Nephron progenitor cell (in vitro differentiated cells): Measurements from ENCODE around the gene WRNIP1.

Experiments used
- DNase-seq: peaks from one replicate; pipeline ENCODE4 v3.0.0; 2021
- H3K27ac Mint-ChIP-seq: 2 replicates; pipeline ENCODE4 v1.8.0; 2021; ENCODE audit warnings: mild to moderate bottlenecking, moderate library complexity, mixed read lengths
- H3K27me3 Mint-ChIP-seq: 2 replicates; pipeline ENCODE4 v1.8.0; 2021; ENCODE audit warnings: mild to moderate bottlenecking, low read depth, mixed read lengths; ENCODE audit not compliant: poor library complexity
- H3K36me3 Mint-ChIP-seq: 2 replicates; pipeline ENCODE4 v1.8.0; 2021; ENCODE audit warnings: low read depth, mixed read lengths
- H3K4me1 Mint-ChIP-seq: 2 replicates; pipeline ENCODE4 v1.8.0; 2021; ENCODE audit warnings: mixed read lengths
- H3K4me3 Mint-ChIP-seq: 2 replicates; pipeline ENCODE4 v1.8.0; 2021; ENCODE audit warnings: mild to moderate bottlenecking, moderate library complexity, mixed read lengths
- H3K9me3 Mint-ChIP-seq: 2 replicates; pipeline ENCODE4 v1.8.0; 2021; ENCODE audit warnings: mild to moderate bottlenecking, moderate library complexity, mixed read lengths
- CTCF ChIP-seq: fragments of 200-600 bp; sonication (generic); IDR thresholded peaks from 2 replicates; pipeline ENCODE4 v1.5.0; 2021; ENCODE audit warnings: antibody characterized with exemption

WRNIP1 gene

GRCh38 chr6:2792330-2793110 lies 27.3 kb downstream of the WRNIP1 start:
- TF ChIP-seq CTCF: no peak
- Mint-ChIP-seq H3K27me3 (no peaks in the 10 kb centered on the region), H3K4me3 (no peak overlapping the region), H3K9me3 (no peaks in the 10 kb centered on the region), H3K27ac (peak overlapping the region; percentile 70), H3K4me1 (peaks cover 47% of the 10 kb centered on the region), H3K36me3 (peaks cover 15% of the 10 kb centered on the region)
- DNase-seq: no peak

- Mint-ChIP-seq H3K4me1 (peaks cover 58% of the 10 kb centered on the region), H3K4me3 (no peak overlapping the region), H3K27me3 (no peaks in the 10 kb centered on the region), H3K27ac (peak overlapping the region; percentile 91), H3K9me3 (no peaks in the 10 kb centered on the region), H3K36me3 (peaks cover 8% of the 10 kb centered on the region)
- no peak for DNase-seq
- TF ChIP-seq CTCF: no peak
Measured at GRCh38 chr6:2793534-2794151, 28.4 kb downstream of the WRNIP1 start.

- Mint-ChIP-seq H3K4me3 (no peak overlapping the region), H3K27me3 (no peaks in the 10 kb centered on the region), H3K36me3 (peaks cover 8% of the 10 kb centered on the region), H3K4me1 (peaks cover 62% of the 10 kb centered on the region), H3K27ac (no peak overlapping the region), H3K9me3 (no peaks in the 10 kb centered on the region)
- no peak for DNase-seq
- TF ChIP-seq CTCF: no peak
Measured at GRCh38 chr6:2794171-2794730, 29.1 kb downstream of the WRNIP1 start.

GRCh38 chr6:2795162-2795561 lies 30.0 kb downstream of the WRNIP1 start:
- Mint-ChIP-seq H3K27me3 (no peaks in the 10 kb centered on the region), H3K4me3 (no peak overlapping the region), H3K4me1 (peaks cover 69% of the 10 kb centered on the region), H3K9me3 (no peaks in the 10 kb centered on the region), H3K36me3 (peaks cover 8% of the 10 kb centered on the region), H3K27ac (no peak overlapping the region)
- DNase-seq: no peak
- no peak for TF ChIP-seq CTCF

GRCh38 chr6:2795956-2796355 lies 30.8 kb downstream of the WRNIP1 start:
- no peak overlapping the region for H3K4me3 Mint-ChIP-seq
- peaks cover 61% of the 10 kb centered on the region for H3K4me1 Mint-ChIP-seq
- no peak overlapping the region for H3K27ac Mint-ChIP-seq
- no peak for TF ChIP-seq CTCF
- peaks cover 8% of the 10 kb centered on the region for H3K36me3 Mint-ChIP-seq
- H3K9me3 Mint-ChIP-seq: no peaks in the 10 kb centered on the region
- no peak for DNase-seq
- no peaks in the 10 kb centered on the region for H3K27me3 Mint-ChIP-seq
